ENCODE measurements around the gene LCN1.
"Not testable (repeated sequence)": the region's sequence is repeated elsewhere in the genome, so short reads cannot be mapped to it uniquely, and the experiment has no call there.

The LCN1 gene

GRCh38 chr9:135502168-135502872 lies 18.9 kb upstream of the LCN1 start:
- DNase-seq, result peak in 1 of 42 donors; percentile 3
- intact Hi-C loops (cut with DNase I), result no loop called here

- DNase-seq, result no peak
- intact Hi-C loops (cut with DNase I), result no loop called here
Observed at GRCh38 chr9:135502873-135503321, 18.3 kb upstream of the LCN1 start.

- intact Hi-C loops (cut with DNase I), result no loop called here
- DNase-seq, result no peak
Observed at GRCh38 chr9:135503371-135504261, 17.6 kb upstream of the LCN1 start.

GRCh38 chr9:135504262-135505243 lies 16.7 kb upstream of the LCN1 start:
- peak; percentile 59 to 90 (median 77) for DNase-seq

GRCh38 chr9:135505406-135506187 lies 15.6 kb upstream of the LCN1 start:
- peak in 1 of 42 donors; percentile 3 for DNase-seq
- intact Hi-C loops (cut with DNase I), result no loop called here

More at GRCh38 chr9:135504262-135505243, 16.7 kb upstream of the LCN1 start:
- intact Hi-C loops (cut with DNase I), result no loop called here

GRCh38 chr9:135506327-135507103 lies 14.7 kb upstream of the LCN1 start:
- intact Hi-C loops (cut with DNase I), result no loop called here
- DNase-seq, result peak in 1 of 42 donors; percentile 0

- intact Hi-C loops (cut with DNase I), result no loop called here
- peak in 4 of 42 donors; percentile 5 to 19 (median 8) for DNase-seq
Observed at GRCh38 chr9:135507104-135508035, 13.9 kb upstream of the LCN1 start.

GRCh38 chr9:135508211-135508820 lies 12.9 kb upstream of the LCN1 start:
- intact Hi-C loops (cut with DNase I), result no loop called here
- peak in 7 of 42 donors; percentile 1 to 17 (median 5) for DNase-seq

GRCh38 chr9:135509458-135509857 lies 11.8 kb upstream of the LCN1 start:
- DNase-seq, result no peak
- intact Hi-C loops (cut with DNase I), result no loop called here

- intact Hi-C loops (cut with DNase I), result no loop called here
- DNase-seq, result peak in 3 of 42 donors; percentile 4 to 29 (median 21)
Observed at GRCh38 chr9:135512241-135512603, 9.0 kb upstream of the LCN1 start.

GRCh38 chr9:135512904-135513303 lies 8.3 kb upstream of the LCN1 start:
- peak in 5 of 42 donors; percentile 1 to 40 (median 13) for DNase-seq
- intact Hi-C loops (cut with DNase I), result no loop called here

GRCh38 chr9:135513351-135513846 lies 7.8 kb upstream of the LCN1 start:
- DNase-seq, result peak in 6 of 42 donors; percentile 6 to 30 (median 13)
- intact Hi-C loops (cut with DNase I), result no loop called here

- intact Hi-C loops (cut with DNase I), result not testable (repeated sequence)
- DNase-seq, result peak in 4 of 42 donors; percentile 4 to 9 (median 6)
Observed at GRCh38 chr9:135513906-135514305, 7.3 kb upstream of the LCN1 start.

GRCh38 chr9:135514342-135515082 lies 6.7 kb upstream of the LCN1 start:
- intact Hi-C loops (cut with DNase I), result no loop called here
- DNase-seq, result peak in 8 of 42 donors; percentile 2 to 25 (median 10)

Data from head of caudate nucleus (tissue), 42 donors.